Stomach (tissue), 4 donors: ENCODE measurements around the gene DIDO1.

Experiments used
- EP300 ChIP-seq: sonication (generic); formaldehyde crosslinking; IDR thresholded peaks from one replicate; pipeline ENCODE4 v1.6.1; 2017; ENCODE audit warnings: antibody characterized with exemption
- POLR2A ChIP-seq, 4 donors: fragments of 450-650 bp; IDR thresholded peaks; one replicate each; pipeline ENCODE4 v1.6.1; 2016; ENCODE audit warnings: antibody characterized with exemption in 4 of 4, control low read depth in 2 of 4, mild to moderate bottlenecking in 1 of 4, moderate library complexity in 1 of 4
- POLR2AphosphoS5 ChIP-seq, 3 donors: sonication (generic); formaldehyde crosslinking; IDR thresholded peaks; one replicate each; pipeline ENCODE4 v1.6.1; 2016; ENCODE audit warnings: antibody characterized with exemption in 3 of 3
- TF ChIP-seq, protein P1 (sequence below), 7 experiments: fragments of 450-650 bp in 4 of 7; fragments of 200-600 bp in 3 of 7; sonication (generic) in 3 of 7; IDR thresholded peaks; one replicate each; pipeline ENCODE4 v1.5.1; 2016 to 2019; ENCODE audit warnings: antibody characterized with exemption in 7 of 7, control low read depth in 2 of 7, mild to moderate bottlenecking in 1 of 7

DNA sequence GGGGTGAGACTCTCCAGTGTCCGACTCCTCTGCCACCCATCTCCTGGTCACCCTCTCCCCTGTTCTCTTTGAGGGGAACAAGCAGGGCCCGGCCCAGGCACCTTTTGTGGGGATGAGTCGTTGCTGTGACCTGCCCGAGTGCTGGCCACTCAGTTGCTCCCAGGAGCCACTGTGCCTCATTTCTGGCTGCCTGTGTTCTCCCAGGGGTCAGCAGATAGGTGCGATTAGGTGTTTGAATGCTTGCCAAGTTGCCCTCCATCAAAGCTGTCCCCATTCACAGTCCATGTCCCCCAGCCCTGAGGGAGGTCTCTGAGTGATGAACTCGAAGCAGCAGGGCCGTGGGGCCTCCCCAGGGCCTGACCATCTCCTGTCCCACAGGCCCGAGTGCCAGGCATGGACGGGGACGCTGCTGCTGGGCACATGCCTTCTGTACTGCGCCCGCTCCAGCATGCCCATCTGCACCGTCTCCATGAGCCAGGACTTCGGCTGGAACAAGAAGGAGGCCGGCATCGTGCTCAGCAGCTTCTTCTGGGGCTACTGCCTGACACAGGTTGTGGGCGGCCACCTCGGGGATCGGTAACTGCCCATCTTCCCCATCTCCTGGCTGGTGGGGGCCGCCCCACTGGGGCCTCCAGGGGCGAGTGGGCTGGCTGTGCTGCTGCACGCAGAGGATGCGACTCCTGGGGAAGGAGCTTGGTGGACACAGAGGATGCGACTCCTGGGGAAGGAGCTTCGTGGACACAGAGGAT is 30.3 kb upstream of the DIDO1 start:
- TF ChIP-seq, protein P1, sequence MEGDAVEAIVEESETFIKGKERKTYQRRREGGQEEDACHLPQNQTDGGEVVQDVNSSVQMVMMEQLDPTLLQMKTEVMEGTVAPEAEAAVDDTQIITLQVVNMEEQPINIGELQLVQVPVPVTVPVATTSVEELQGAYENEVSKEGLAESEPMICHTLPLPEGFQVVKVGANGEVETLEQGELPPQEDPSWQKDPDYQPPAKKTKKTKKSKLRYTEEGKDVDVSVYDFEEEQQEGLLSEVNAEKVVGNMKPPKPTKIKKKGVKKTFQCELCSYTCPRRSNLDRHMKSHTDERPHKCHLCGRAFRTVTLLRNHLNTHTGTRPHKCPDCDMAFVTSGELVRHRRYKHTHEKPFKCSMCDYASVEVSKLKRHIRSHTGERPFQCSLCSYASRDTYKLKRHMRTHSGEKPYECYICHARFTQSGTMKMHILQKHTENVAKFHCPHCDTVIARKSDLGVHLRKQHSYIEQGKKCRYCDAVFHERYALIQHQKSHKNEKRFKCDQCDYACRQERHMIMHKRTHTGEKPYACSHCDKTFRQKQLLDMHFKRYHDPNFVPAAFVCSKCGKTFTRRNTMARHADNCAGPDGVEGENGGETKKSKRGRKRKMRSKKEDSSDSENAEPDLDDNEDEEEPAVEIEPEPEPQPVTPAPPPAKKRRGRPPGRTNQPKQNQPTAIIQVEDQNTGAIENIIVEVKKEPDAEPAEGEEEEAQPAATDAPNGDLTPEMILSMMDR (IDR thresholded peaks at IDR 0.05) = no peak
- TF ChIP-seq POLR2AphosphoS5 (IDR thresholded peaks at IDR 0.05) = no peak
- no peak for TF ChIP-seq POLR2A (IDR thresholded peaks at IDR 0.05)
- TF ChIP-seq EP300 = no peak
